Gastrocnemius medialis (tissue), 4 donors: ENCODE measurements around the gene RNLS.

ENCODE experiments used
- POLR2A ChIP-seq, 2 donors: fragments of 450-650 bp; IDR thresholded peaks; one replicate each; pipeline ENCODE4 v1.6.1; 2017; ENCODE audit warnings: antibody characterized with exemption in 2 of 2, mild to moderate bottlenecking in 2 of 2, moderate library complexity in 2 of 2
- TF ChIP-seq, protein P1 (sequence below), 5 experiments: fragments of 450-650 bp in 3 of 5; fragments of 200-600 bp in 2 of 5; sonication (generic) in 2 of 5; IDR thresholded peaks in 4 of 5; conservative IDR thresholded peaks in 1 of 5; 1 replicate in 4 of 5; 2 replicates in 1 of 5; pipeline ENCODE4 v1.5.1; 2016 to 2019; ENCODE audit warnings: antibody characterized with exemption in 5 of 5, mild to moderate bottlenecking in 3 of 5, moderate library complexity in 3 of 5

- TF ChIP-seq, protein P1, sequence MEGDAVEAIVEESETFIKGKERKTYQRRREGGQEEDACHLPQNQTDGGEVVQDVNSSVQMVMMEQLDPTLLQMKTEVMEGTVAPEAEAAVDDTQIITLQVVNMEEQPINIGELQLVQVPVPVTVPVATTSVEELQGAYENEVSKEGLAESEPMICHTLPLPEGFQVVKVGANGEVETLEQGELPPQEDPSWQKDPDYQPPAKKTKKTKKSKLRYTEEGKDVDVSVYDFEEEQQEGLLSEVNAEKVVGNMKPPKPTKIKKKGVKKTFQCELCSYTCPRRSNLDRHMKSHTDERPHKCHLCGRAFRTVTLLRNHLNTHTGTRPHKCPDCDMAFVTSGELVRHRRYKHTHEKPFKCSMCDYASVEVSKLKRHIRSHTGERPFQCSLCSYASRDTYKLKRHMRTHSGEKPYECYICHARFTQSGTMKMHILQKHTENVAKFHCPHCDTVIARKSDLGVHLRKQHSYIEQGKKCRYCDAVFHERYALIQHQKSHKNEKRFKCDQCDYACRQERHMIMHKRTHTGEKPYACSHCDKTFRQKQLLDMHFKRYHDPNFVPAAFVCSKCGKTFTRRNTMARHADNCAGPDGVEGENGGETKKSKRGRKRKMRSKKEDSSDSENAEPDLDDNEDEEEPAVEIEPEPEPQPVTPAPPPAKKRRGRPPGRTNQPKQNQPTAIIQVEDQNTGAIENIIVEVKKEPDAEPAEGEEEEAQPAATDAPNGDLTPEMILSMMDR (IDR thresholded peaks at IDR 0.05 in 4 of 5, conservative IDR thresholded peaks at IDR 0.05 in 1 of 5), result no peak
- TF ChIP-seq POLR2A (IDR thresholded peaks at IDR 0.05), result no peak
Measured at GRCh38 chr10:88337134-88337533, 246.0 kb downstream of the RNLS start.
